Sigmoid colon (tissue), 7 donors: Measurements from ENCODE around the gene MRAS. TPM values are rescaled to one million over a fixed set of nuclear protein-coding genes. Genes with fewer than 3 reads are reported as not detected.

Experiments
- DNase-seq: peaks from one replicate; pipeline ENCODE4 v3.0.0-alpha.2; 2019
- H3K27ac ChIP-seq, 4 donors: fragments of 200-600 bp; sonication (generic); one replicate each; pipeline ENCODE4 v1.5.1; 2016 to 2019; ENCODE audit warnings: mild to moderate bottlenecking in 1 of 4
- H3K27me3 ChIP-seq, 3 donors: fragments of 200-600 bp; sonication (generic); one replicate each; pipeline ENCODE4 v1.5.1; 2019; ENCODE audit warnings: mild to moderate bottlenecking in 1 of 3
- H3K36me3 ChIP-seq, 4 donors: fragments of 200-600 bp; sonication (generic); one replicate each; pipeline ENCODE4 v1.5.1; 2016 to 2019
- H3K4me1 ChIP-seq, 4 donors: fragments of 200-600 bp; sonication (generic); one replicate each; pipeline ENCODE4 v1.5.1; 2017 to 2019
- H3K4me3 ChIP-seq, 4 donors: fragments of 200-600 bp; sonication (generic); one replicate each; pipeline ENCODE4 v1.5.1; 2017 to 2019; ENCODE audit warnings: mild to moderate bottlenecking in 2 of 4, moderate library complexity in 1 of 4
- H3K9me3 ChIP-seq, 4 donors: fragments of 200-600 bp in 3 of 4; sonication (generic) in 3 of 4; one replicate each; pipeline versions ENCODE4 v1.5.1 to v1.6.1; 2013 to 2019
- CTCF ChIP-seq, 4 experiments: fragments of 450-650 bp in 3 of 4; fragments of 200-600 bp in 1 of 4; IDR thresholded peaks; one replicate each; pipeline ENCODE4 v1.5.1; 2016 to 2019; ENCODE audit warnings: antibody characterized with exemption in 4 of 4, mild to moderate bottlenecking in 3 of 4, moderate library complexity in 2 of 4
- EP300 ChIP-seq, 4 donors: sonication (generic); formaldehyde crosslinking; IDR thresholded peaks; one replicate each; pipeline ENCODE4 v1.6.1; 2017; ENCODE audit warnings: antibody characterized with exemption in 4 of 4
- POLR2A ChIP-seq, 2 donors: fragments of 450-650 bp; IDR thresholded peaks; one replicate each; pipeline ENCODE4 v1.6.1; 2016; ENCODE audit warnings: antibody characterized with exemption in 2 of 2, mild to moderate bottlenecking in 2 of 2, moderate library complexity in 2 of 2
- POLR2AphosphoS5 ChIP-seq, 4 donors: sonication (generic); formaldehyde crosslinking; IDR thresholded peaks; one replicate each; pipeline ENCODE4 v1.6.1; 2017; ENCODE audit warnings: antibody characterized with exemption in 4 of 4
- WGBS, 2 donors: extraction: QIAGEN DNeasy Blood & Tissue Kit; methylation state at CpG; one replicate each; pipeline ENCODE4 v1.1.7; 2013; 5-methylcytosine and 5-hydroxymethylcytosine counted together
- intact Hi-C: fragments of 100-400 bp; cut with DNase I; formaldehyde crosslinking; loops from one replicate; pipeline ENCODE4 v1.15.1; 2023
- polyA plus RNA-seq, 3 donors: library from polyadenylated mRNA; stranded (reverse); fragments of 200-250 nt; gene quantifications; one replicate each; pipeline ENCODE4 v1.2.3, GENCODE V29; 2013
- total RNA-seq, 4 donors: library from RNA; depleted of rRNA; stranded (reverse); fragments of >200 nt; gene quantifications; one replicate each; pipeline ENCODE4 v1.1.0, GENCODE V29; 2016
- donor health status: healthy with polysubstance abuse.
- donor health status: Bipolar disorder and iron deficiency.
- donor health status: healthy.

MRAS gene
- total and polyA plus RNA-seq, 7 donors = 3.5 to 36.8 (median 24.4) TPM

DNA sequence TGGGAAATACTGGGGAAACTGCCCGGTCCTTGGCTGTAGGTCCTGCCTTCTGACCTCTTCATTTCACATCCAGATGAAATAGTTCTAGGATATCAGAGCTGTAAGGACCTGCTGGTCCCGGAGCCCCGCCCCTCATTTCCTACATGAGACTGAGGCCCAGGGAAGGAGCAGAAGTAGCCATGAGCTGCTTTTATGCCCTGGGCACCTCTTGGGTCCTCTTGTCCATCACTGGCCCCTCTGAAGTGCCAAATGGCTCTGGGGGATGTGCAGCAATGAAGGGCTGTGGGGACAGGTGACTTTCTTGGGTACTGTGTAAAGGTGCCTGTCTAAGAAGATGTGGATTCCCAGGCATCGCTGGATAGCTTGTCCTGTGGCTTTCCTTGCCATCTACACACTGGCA is 45.8 kb downstream of the MRAS start:
- Histone ChIP-seq H3K36me3 (peaks cover 0 to 13% (median 0%) of the 10 kb centered on the region in 4 donors), H3K9me3 (no peaks in the 10 kb centered on the region), H3K4me1 (peaks cover 0 to 17% (median 16%) of the 10 kb centered on the region in 4 donors), H3K4me3 (no peak overlapping the region), H3K27ac (no peak overlapping the region), H3K27me3 (no peaks in the 10 kb centered on the region)
- TF ChIP-seq EP300 (IDR thresholded peaks at IDR 0.05) (no peak), POLR2AphosphoS5 (IDR thresholded peaks at IDR 0.05) (no peak), POLR2A (IDR thresholded peaks at IDR 0.05) (no peak)
- WGBS, 2 donors = 90 to 91% methylated on average over 4 of the region's 4 CpGs
- intact Hi-C loops = no loop called here
- no peak for DNase-seq

GRCh38 chr3:138394686-138395085 is 46.3 kb downstream of the MRAS start:
- peaks cover 0 to 12% (median 11%) of the 10 kb centered on the region in 4 donors for H3K4me1 ChIP-seq
- peaks cover 0 to 16% (median 0%) of the 10 kb centered on the region in 4 donors for H3K36me3 ChIP-seq
- H3K4me3 ChIP-seq = no peak overlapping the region
- no peaks in the 10 kb centered on the region for H3K27me3 ChIP-seq
- H3K27ac ChIP-seq = no peak overlapping the region
- TF ChIP-seq EP300 (IDR thresholded peaks at IDR 0.05) (no peak), POLR2AphosphoS5 (IDR thresholded peaks at IDR 0.05) (no peak), POLR2A (IDR thresholded peaks at IDR 0.05) (no peak), CTCF (IDR thresholded peaks at IDR 0.05) (no peak)
- WGBS, 2 donors = 90 to 94% methylated on average over 5 of the region's 5 CpGs
- DNase-seq = no peak
- H3K9me3 ChIP-seq = no peaks in the 10 kb centered on the region
- intact Hi-C loops = no loop called here

GRCh38 chr3:138395865-138396751 is 47.7 kb downstream of the MRAS start:
- intact Hi-C loops = no loop called here
- Histone ChIP-seq H3K36me3 (peaks cover 0 to 26% (median 0%) of the 10 kb centered on the region in 4 donors), H3K4me3 (no peak overlapping the region), H3K4me1 (peaks cover 0 to 4% (median 0%) of the 10 kb centered on the region in 4 donors), H3K27ac (no peak overlapping the region), H3K27me3 (no peaks in the 10 kb centered on the region), H3K9me3 (no peaks in the 10 kb centered on the region)
- TF ChIP-seq CTCF (IDR thresholded peaks at IDR 0.05) = no peak
- TF ChIP-seq POLR2A (IDR thresholded peaks at IDR 0.05) = no peak
- no peak for TF ChIP-seq EP300 (IDR thresholded peaks at IDR 0.05)
- TF ChIP-seq POLR2AphosphoS5 (IDR thresholded peaks at IDR 0.05) = no peak
- DNase-seq = no peak
- WGBS, 2 donors = 87 to 95% methylated on average over 12 of the region's 12 CpGs

- DNase-seq = no peak
- no peak overlapping the region for H3K4me3 ChIP-seq
- intact Hi-C loops = no loop called here
- TF ChIP-seq POLR2A (IDR thresholded peaks at IDR 0.05) (no peak), POLR2AphosphoS5 (IDR thresholded peaks at IDR 0.05) (no peak)
- no peaks in the 10 kb centered on the region for H3K27me3 ChIP-seq
- 88 to 90% methylated on average over 14 of the region's 14 CpGs for WGBS, 2 donors
- H3K9me3 ChIP-seq = no peaks in the 10 kb centered on the region
- peaks cover 0 to 33% (median 2%) of the 10 kb centered on the region in 4 donors for H3K36me3 ChIP-seq
- H3K27ac ChIP-seq = no peak overlapping the region
- H3K4me1 ChIP-seq = peaks cover 0 to 4% (median 0%) of the 10 kb centered on the region in 4 donors
Observed at GRCh38 chr3:138396752-138397410, 48.5 kb downstream of the MRAS start.

DNA sequence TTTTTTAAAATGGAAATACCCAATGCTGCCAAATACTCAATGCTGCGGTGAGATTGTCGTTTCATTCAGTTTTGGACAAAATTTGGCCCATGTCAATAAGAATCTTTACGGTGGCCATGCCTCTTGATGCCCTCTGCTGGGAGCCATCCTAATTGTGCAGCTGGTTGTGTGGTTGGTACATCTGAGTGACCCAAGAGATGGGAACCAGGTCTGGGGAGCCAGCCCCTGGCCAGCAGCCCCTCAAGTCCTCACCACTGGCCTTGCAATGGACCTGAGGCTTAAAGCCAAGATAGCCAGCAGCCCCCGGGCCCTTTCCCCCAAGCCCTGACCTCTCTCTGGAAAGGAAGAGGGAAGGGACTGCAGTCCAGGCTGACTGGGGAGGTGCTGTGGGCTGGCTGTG is 49.6 kb downstream of the MRAS start:
- no peak for DNase-seq
- Histone ChIP-seq H3K9me3 (no peaks in the 10 kb centered on the region), H3K36me3 (peaks cover 5 to 44% (median 10%) of the 10 kb centered on the region in 4 donors), H3K27ac (no peak overlapping the region), H3K4me3 (no peak overlapping the region), H3K27me3 (no peaks in the 10 kb centered on the region), H3K4me1 (peaks cover 0 to 4% (median 0%) of the 10 kb centered on the region in 4 donors)
- TF ChIP-seq CTCF (IDR thresholded peaks at IDR 0.05) (no peak), POLR2A (IDR thresholded peaks at IDR 0.05) (no peak), EP300 (IDR thresholded peaks at IDR 0.05) (no peak), POLR2AphosphoS5 (IDR thresholded peaks at IDR 0.05) (no peak)
- intact Hi-C loops = no loop called here
- WGBS, 2 donors = 83 to 95% methylated on average over 4 of the region's 4 CpGs
